Raji (cell line): ENCODE data around the gene GSAP.

Source experiments
- POLR2A ChIP-seq: IDR thresholded peaks from 2 replicates; pipeline ENCODE4 v1.6.1; 2011; ENCODE audit warnings: low read depth, low read length, control low read depth; ENCODE audit not compliant: insufficient read depth

GSAP gene

GRCh38 chr7:77354484-77354883, 61.7 kb downstream of the GSAP start:
- no peak for TF ChIP-seq POLR2A

- no peak for TF ChIP-seq POLR2A
Measured at GRCh38 chr7:77353911-77354310, 62.2 kb downstream of the GSAP start.

- no peak for TF ChIP-seq POLR2A
Measured at GRCh38 chr7:77353407-77353721, 62.8 kb downstream of the GSAP start.

- no peak for TF ChIP-seq POLR2A
Measured at GRCh38 chr7:77352665-77353406, 63.3 kb downstream of the GSAP start.

GRCh38 chr7:77351539-77352004, 64.6 kb downstream of the GSAP start:
- TF ChIP-seq POLR2A = peak; percentile 34; the same call in 1 of the 2 replicates

- TF ChIP-seq POLR2A = no peak
Measured at GRCh38 chr7:77349141-77349540, 67.0 kb downstream of the GSAP start.

- TF ChIP-seq POLR2A = no peak
Measured at GRCh38 chr7:77348371-77348813, 67.8 kb downstream of the GSAP start.

- TF ChIP-seq POLR2A = no peak
Measured at GRCh38 chr7:77346441-77346840, 69.7 kb downstream of the GSAP start.

- no peak for TF ChIP-seq POLR2A
Measured at GRCh38 chr7:77339726-77340125, 76.4 kb downstream of the GSAP start.

- TF ChIP-seq POLR2A = no peak
Measured at GRCh38 chr7:77338883-77339629, 77.1 kb downstream of the GSAP start.

GRCh38 chr7:77338260-77338659, 77.9 kb downstream of the GSAP start:
- TF ChIP-seq POLR2A = no peak

- TF ChIP-seq POLR2A = no peak
Measured at GRCh38 chr7:77337456-77337990, 78.6 kb downstream of the GSAP start.

- no peak for TF ChIP-seq POLR2A
Measured at GRCh38 chr7:77335581-77335980, 80.6 kb downstream of the GSAP start.

- TF ChIP-seq POLR2A = no peak
Measured at GRCh38 chr7:77331938-77332695, 84.0 kb downstream of the GSAP start.

- no peak for TF ChIP-seq POLR2A
Measured at GRCh38 chr7:77330169-77330882, 85.8 kb downstream of the GSAP start.

- TF ChIP-seq POLR2A = no peak
Measured at GRCh38 chr7:77329466-77330168, 86.5 kb downstream of the GSAP start.
